HG03460 (cell line): Measurements from ENCODE around the gene USP17L22.
"Not testable (repeated sequence)": the region's sequence is repeated elsewhere in the genome, so short reads cannot be mapped to it uniquely, and the experiment has no call there.

Experiments
- ATAC-seq: cut with Tn5 transposase; IDR thresholded peaks from one replicate; pipeline ENCODE4 v1.9.1; 2021; ENCODE audit not compliant: unreplicated experiment

The USP17L22 gene

GRCh38 chr4:9267319-9267718, at the start of gene USP17L22:
Gene USP17L22 (plus strand): TSS chr4:9267619. CDS start chr4:9267619, 0 bp downstream.
- ATAC-seq: not testable (repeated sequence)

- not testable (repeated sequence) for ATAC-seq
Measured at GRCh38 chr4:9219852-9220251, 47.6 kb upstream of the USP17L22 start, which contains the start of gene USP17L12. Gene USP17L12 (plus strand): TSS chr4:9220152. CDS start chr4:9220152, 0 bp downstream.

- ATAC-seq: not testable (repeated sequence)
Measured at GRCh38 chr4:9224596-9224995, 42.8 kb upstream of the USP17L22 start, which contains the start of gene USP17L13. Gene USP17L13 (plus strand): TSS chr4:9224896. CDS start chr4:9224896, 0 bp downstream.

GRCh38 chr4:9230249-9230648, 37.2 kb upstream of the USP17L22 start:
- not testable (repeated sequence) for ATAC-seq

- ATAC-seq: not testable (repeated sequence)
Measured at GRCh38 chr4:9234085-9234484, 33.3 kb upstream of the USP17L22 start, which contains the start of gene USP17L15. Gene USP17L15 (plus strand): TSS chr4:9234385. CDS start chr4:9234385, 0 bp downstream.

GRCh38 chr4:9238461-9238860, 29.0 kb upstream of the USP17L22 start:
- not testable (repeated sequence) for ATAC-seq

- not testable (repeated sequence) for ATAC-seq
Measured at GRCh38 chr4:9243579-9243978, 23.8 kb upstream of the USP17L22 start, which contains the start of gene USP17L17. Gene USP17L17 (plus strand): TSS chr4:9243879. CDS start chr4:9243879, 0 bp downstream.

- ATAC-seq: not testable (repeated sequence)
Measured at GRCh38 chr4:9247953-9248680, 19.3 kb upstream of the USP17L22 start, which contains the start of gene USP17L18. Gene USP17L18 (plus strand): TSS chr4:9248630. CDS start chr4:9248630, 0 bp downstream.

- ATAC-seq: not testable (repeated sequence)
Measured at GRCh38 chr4:9253078-9253477, 14.3 kb upstream of the USP17L22 start, which contains the start of gene USP17L19. Gene USP17L19 (plus strand): TSS chr4:9253378. CDS start chr4:9253378, 0 bp downstream.

- ATAC-seq: not testable (repeated sequence)
Measured at GRCh38 chr4:9257824-9258223, 9.6 kb upstream of the USP17L22 start, which contains the start of gene USP17L20. Gene USP17L20 (plus strand): TSS chr4:9258124. CDS start chr4:9258124, 0 bp downstream.

GRCh38 chr4:9262572-9262971, 4.8 kb upstream of the USP17L22 start, which contains the start of gene USP17L21:
Gene USP17L21 (plus strand): TSS chr4:9262872. CDS start chr4:9262872, 0 bp downstream.
- ATAC-seq: not testable (repeated sequence)

GRCh38 chr4:9271719-9272118, 4.3 kb downstream of the USP17L22 start:
- not testable (repeated sequence) for ATAC-seq
